Endometrium (tissue), 2 donors: Measurements from ENCODE around the gene MYLK2.
"Not testable (repeated sequence)": the region's sequence is repeated elsewhere in the genome, so short reads cannot be mapped to it uniquely, and the experiment has no call there.

Experiments used
- FAIRE-seq: peaks from 2 replicates; lab custom pipeline; 2012; peaks lifted over from hg19 to GRCh38; lab: Jason Lieb, UNC
- donor health status: control.
- donor health status: control.

MYLK2 gene

GRCh38 chr20:31815408-31816188, 3.6 kb upstream of the MYLK2 start:
- no peak for FAIRE-seq

DNA sequence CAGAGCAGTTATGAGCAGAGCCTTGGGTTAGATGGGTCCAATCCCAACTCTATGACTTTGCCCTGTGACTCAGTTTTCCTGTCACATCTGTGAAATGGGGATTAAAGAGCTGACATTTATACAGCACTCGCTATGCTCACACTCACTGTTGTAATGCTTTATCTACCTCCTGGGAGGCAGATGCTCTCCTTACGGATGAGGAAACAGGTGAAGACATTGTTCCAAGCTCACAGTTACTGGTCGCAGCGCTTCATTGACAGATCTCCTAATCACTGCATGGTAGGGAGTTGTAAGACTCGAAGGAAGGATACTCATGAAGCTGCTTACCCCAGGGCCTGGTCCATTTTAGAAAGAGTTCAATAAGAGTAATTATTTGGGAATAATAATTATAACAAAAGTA, 2.9 kb upstream of the MYLK2 start:
- no peak for FAIRE-seq

DNA sequence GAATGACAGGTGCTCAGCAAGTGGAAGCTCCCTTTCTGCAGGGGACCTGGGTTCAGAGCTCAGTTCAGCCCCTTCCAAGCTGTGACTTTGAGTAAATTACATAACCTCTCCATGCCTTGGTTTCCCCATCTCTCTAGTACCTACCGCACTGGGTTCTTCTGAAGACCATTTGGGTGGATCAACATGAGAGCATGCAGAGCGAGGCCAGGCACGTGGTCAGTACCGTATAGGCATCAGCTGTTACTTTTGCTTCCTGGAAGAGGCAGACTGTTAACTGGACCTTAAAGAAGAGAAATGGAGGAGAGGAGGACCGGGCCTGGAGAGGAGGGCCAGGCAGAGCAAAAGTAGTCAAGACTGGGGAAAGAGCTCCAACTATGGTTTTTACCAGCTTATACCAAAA, 1.7 kb upstream of the MYLK2 start:
- FAIRE-seq: no peak

DNA sequence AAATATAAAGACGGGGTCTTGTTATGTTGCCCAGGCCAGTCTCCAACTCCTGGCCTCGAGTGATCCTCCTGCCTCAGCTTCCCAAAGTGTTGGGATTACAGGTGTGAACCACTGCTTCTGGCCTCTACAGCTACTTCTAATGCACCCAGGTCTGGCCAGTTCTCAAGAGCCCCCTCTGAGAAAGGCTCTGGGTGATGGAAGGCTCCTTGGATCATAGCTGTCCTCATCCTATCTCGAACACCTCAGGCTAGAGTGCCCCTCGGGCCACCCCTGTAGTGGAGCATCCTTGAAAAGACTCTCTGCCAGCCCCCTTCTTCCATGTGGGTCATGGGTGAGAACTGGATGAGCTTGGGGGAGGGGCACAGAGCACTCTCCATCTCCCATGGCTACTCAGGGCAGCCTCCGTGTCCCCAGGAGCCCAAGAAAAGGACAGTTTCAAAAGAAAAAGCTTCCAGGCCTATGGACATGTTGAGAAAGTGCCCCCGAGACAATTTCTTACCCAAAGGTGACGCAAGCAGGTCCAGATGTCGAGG, 714 bp upstream of the MYLK2 start:
- FAIRE-seq: no peak

DNA sequence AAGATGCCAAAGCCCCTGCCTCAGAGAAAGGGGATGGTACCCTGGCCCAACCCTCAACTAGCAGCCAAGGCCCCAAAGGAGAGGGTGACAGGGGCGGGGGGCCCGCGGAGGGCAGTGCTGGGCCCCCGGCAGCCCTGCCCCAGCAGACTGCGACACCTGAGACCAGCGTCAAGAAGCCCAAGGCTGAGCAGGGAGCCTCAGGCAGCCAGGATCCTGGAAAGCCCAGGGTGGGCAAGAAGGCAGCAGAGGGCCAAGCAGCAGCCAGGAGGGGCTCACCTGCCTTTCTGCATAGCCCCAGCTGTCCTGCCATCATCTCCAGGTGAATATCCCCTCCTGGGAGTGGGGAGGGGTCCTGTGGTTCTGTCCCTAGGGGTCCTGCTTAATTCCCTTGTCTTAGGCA, 1.1 kb downstream of the MYLK2 start:
- no peak for FAIRE-seq

DNA sequence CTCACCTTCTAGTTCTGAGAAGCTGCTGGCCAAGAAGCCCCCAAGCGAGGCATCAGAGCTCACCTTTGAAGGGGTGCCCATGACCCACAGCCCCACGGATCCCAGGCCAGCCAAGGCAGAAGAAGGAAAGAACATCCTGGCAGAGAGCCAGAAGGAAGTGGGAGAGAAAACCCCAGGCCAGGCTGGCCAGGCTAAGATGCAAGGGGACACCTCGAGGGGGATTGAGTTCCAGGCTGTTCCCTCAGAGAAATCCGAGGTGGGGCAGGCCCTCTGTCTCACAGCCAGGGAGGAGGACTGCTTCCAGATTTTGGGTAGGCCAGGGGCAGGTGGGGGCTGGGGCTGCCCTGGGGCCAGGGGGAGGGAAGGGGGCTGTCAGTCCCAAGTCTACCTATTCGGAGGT, 2.3 kb downstream of the MYLK2 start:
- no peak for FAIRE-seq

- no peak for FAIRE-seq
Observed at GRCh38 chr20:31822421-31823330, 3.5 kb downstream of the MYLK2 start.

DNA sequence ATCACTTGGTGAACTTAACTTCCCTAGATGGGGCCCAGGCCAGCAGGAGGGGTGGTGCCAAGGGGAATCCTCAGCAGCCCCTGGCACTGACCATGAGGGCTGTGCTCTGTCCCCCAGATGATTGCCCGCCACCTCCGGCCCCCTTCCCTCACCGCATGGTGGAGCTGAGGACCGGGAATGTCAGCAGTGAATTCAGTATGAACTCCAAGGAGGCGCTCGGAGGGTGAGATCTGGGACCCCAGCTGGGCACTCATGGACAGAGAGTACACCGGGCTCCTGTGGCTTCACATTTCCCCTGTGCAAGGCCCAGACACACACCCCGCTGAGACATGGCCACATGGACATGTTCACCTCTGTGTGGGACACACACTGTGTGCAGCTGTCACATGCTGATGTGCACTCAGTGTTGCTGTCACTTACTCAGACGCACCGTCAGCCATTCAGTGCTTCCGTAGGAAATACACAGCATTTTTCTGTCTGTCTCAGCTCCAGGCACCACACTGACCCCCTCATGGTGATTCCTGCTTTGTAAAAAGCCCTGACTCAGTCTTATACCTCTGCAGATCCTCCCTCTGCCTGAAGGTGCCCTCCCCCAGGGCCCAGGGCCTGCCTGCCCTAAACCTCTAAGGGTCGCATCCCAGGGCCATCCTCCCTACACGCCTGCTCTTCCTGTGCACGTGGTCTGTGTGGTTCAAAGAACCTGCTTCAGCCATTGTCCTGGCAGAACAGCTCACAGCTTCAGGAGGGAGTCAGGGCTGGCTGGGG, 4.4 kb downstream of the MYLK2 start:
- FAIRE-seq: no peak

DNA sequence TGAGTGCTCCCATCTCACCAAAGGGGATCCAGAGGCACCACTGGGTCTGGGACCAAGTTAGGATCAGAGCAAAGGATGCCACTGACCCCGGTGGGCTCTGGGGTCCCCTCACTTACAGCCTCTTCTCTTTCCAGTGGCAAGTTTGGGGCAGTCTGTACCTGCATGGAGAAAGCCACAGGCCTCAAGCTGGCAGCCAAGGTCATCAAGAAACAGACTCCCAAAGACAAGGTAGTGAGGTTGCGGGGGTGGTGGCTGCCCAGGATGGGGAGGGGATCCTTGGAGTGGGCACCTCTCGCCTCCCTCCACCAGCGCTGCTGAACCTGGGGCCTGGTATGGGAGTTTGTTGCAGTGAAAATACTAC, 4.9 kb downstream of the MYLK2 start:
- FAIRE-seq: no peak

DNA sequence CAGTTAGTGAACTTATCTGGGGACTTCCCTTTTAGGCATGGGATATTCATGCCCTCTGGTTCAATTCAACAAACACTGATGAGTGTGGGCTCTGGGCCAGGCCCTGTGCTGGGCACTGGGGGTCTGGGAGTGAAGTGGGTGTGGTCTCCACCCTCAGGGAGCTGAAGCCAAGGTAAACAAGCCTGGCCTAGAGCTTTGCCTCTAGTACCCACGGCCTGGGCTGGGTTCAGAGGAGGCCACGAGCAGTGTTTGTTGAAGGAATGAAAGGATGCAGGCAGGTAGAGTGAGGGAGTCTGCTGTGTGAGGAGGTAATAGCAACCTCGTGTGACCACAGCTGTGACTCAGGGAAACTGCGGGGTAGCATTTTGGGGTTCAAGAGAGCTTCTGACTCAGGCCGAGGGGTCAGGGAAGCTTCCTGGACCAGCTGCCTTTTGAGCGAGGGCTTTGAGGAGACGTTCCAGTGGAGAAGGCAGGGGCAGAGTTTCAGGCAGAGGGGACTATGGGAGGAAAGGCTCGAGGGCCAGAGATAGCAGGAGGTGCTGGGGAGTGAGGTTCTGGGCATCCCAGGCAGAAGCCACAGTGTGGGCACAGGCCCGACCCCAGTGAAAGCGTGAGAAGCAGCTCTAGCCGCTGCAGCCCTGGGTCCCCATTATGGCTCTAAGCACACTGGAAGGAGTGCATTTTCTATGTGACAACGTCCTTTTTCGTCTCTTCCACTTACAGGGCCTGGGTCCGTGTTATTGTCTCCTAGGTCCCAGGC, 5.6 kb downstream of the MYLK2 start:
- FAIRE-seq: no peak

DNA sequence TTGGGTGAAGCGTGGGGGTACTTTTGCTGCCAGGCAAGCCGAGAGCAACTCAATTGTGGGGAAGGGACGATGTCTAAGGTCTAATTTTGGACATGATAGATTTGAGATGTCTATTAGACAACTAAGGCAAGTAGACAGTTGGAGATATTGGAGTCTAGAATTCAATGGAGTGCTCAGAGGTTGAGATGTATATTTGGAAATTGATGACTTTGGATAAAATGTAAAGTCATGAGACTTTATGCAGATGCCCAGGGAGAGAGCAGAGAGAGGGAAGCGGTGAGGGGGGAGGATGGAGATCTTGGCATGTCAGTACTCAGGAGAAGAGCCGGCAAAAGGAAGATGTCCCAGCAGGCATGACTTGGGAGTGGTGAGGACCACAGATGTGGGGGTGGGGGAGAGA, 6.9 kb downstream of the MYLK2 start:
- no peak for FAIRE-seq

DNA sequence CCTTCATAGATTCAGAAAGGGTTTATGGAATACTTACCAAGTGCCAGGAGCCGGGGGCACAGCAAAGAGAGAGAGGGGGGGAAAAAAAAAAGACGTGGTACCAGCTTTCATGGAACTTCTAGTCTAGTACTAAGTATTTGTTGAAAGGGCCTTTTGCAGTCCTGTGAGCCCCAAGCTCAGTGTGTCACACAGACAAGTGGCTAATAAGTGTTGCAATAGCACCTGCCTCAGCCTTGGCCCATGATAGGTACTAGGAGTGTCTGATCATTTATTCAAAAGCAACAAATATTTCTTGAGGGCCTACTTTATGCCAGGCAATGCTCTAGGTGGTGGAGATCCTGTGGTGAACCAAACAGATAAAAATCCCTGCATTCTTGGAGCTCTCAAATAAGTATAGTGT, 7.9 kb downstream of the MYLK2 start:
- no peak for FAIRE-seq

GRCh38 chr20:31828016-31828415, 8.9 kb downstream of the MYLK2 start:
- not testable (repeated sequence) for FAIRE-seq

DNA sequence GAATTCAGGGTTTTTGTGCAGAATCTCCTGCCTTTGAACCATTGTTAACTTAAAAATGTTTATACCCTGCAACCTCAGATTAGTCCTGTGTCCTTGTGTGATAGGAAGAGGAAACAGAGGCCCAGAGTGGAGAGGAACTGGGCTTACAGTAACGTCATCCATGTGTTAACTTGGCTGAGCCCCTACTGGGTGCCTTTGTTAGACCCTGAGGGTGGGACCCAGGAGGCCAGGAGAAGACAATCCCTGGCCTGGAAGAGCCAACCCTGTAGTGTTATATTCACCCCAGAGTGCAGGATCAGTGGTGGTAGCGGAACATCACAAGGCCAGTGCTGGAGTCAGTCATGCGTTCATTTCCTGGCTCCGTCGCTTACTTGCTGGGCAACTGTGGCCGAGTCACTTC, 10.6 kb downstream of the MYLK2 start:
- no peak for FAIRE-seq

- no peak for FAIRE-seq
Observed at GRCh38 chr20:31830406-31830981, 11.3 kb downstream of the MYLK2 start.

DNA sequence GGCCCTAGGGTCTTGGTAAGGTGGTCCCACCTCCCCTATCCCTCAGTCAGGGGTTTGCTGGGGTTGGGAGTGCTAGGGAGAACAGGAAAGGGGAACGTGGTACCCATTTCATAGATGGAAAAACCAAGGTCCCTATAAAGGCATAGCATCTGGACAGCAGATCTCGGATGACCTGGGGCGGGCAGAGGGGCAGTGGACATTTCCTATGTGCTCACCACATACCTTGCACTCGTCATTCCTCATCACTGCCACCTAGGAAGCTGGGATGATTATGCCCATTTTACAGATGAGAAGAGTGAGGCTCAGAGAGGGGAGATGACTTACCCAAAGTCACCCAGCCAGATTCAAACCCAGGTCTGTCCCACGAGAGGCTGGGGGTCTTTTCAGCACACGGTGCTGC, 12.1 kb downstream of the MYLK2 start:
- no peak for FAIRE-seq

DNA sequence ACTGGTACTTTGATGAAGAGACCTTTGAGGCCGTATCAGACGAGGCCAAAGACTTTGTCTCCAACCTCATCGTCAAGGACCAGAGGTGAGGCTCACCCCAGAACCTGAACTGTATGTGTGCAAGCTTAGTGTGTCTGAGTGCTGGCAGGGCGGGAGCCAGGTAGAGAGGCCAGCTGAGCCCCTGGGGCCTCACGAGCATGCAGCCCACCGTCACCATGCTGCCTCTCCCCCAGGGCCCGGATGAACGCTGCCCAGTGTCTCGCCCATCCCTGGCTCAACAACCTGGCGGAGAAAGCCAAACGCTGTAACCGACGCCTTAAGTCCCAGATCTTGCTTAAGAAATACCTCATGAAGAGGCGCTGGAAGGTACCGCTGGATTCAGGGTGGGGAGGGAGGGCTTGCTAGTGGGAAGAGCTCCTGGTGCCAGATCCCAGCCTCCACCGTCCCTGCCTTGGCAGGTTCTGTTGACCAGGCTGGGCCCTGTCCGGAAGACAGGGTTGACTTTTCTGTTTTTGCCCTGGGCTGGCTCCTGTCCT, 12.7 kb downstream of the MYLK2 start:
- no peak for FAIRE-seq

- no peak for FAIRE-seq
Observed at GRCh38 chr20:31833130-31833930, 14.2 kb downstream of the MYLK2 start.

DNA sequence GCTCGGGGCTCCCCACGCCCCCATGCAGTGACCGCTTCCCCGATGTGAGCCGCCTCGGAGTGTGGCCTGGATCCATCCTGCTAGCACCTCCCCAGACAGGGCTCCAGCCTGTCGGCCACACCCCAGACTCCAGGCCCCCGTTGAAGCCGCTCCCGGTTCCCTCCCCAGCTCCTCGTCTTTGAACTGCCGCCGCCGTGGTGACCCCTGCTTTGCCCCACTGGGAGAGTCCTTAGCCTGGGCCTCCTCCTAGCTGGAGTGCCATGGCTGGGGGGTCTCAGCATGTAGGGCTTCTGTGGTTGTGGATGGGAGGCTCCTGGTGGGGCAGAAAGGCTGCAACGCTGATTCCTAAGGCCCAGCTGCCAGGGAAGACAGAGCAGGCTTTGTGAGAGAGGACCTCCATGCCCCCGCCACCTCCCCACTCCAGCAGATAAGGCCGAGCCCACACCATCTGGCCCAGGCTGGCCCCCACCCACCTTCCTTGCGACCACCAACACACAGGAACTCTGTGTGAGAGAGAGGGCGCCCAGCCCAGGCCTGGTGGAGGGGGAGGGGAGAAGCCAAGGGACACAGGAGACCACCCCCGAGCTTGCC, 14.9 kb downstream of the MYLK2 start:
- FAIRE-seq: no peak

DNA sequence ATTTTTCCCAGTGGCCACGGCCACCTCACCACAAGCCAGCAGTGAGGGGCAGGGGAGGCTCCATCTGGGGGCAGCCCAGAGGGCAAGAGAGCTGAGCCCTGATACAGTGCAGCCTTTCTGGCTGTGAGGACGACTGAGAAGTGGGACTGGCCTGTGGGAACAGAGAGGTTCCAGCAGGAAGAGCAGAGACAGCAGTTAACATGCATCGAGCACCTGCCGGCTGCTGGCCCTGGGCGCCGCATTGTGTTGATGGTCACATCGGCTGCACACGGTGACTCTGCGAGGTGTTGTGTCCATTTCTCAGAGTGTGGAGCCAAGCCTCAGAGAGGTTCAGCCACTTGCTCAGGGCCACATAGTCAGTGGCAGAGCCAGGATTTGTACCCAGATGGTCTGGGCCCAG, 16.4 kb downstream of the MYLK2 start:
- FAIRE-seq: no peak
